HG03103 (cell line): ENCODE data around the gene FN1.

Experiments used
- ATAC-seq: cut with Tn5 transposase; IDR thresholded peaks from one replicate; pipeline ENCODE4 v1.9.1; 2021; ENCODE audit warnings: low read depth; ENCODE audit not compliant: unreplicated experiment

Gene FN1

GRCh38 chr2:215435870-215436704 lies at the start of gene FN1:
FN1 (minus strand) TSS chr2:215436068; CDS start chr2:215435802, 266 bp downstream.
- peak; percentile 84 for ATAC-seq

GRCh38 chr2:215485032-215485431 lies 49.2 kb upstream of the FN1 start:
- ATAC-seq, result no peak

- no peak for ATAC-seq
Observed at GRCh38 chr2:215484570-215484969, 48.7 kb upstream of the FN1 start.

GRCh38 chr2:215483431-215483830 lies 47.6 kb upstream of the FN1 start:
- no peak for ATAC-seq

GRCh38 chr2:215479536-215480240 lies 43.8 kb upstream of the FN1 start:
- ATAC-seq, result no peak

GRCh38 chr2:215479121-215479520 lies 43.3 kb upstream of the FN1 start:
- ATAC-seq, result no peak

- ATAC-seq, result no peak
Observed at GRCh38 chr2:215476424-215476823, 40.6 kb upstream of the FN1 start.

- no peak for ATAC-seq
Observed at GRCh38 chr2:215466097-215466909, 30.4 kb upstream of the FN1 start.

GRCh38 chr2:215465256-215465655 lies 29.4 kb upstream of the FN1 start:
- no peak for ATAC-seq

GRCh38 chr2:215461836-215462532 lies 26.1 kb upstream of the FN1 start:
- no peak for ATAC-seq

- no peak for ATAC-seq
Observed at GRCh38 chr2:215460682-215461382, 25.0 kb upstream of the FN1 start.

GRCh38 chr2:215455958-215456357 lies 20.1 kb upstream of the FN1 start:
- no peak for ATAC-seq

GRCh38 chr2:215454519-215455246 lies 18.8 kb upstream of the FN1 start:
- ATAC-seq, result peak; percentile 87

GRCh38 chr2:215452725-215453124 lies 16.9 kb upstream of the FN1 start:
- no peak for ATAC-seq

GRCh38 chr2:215451012-215451756 lies 15.3 kb upstream of the FN1 start:
- no peak for ATAC-seq

GRCh38 chr2:215450188-215451011 lies 14.5 kb upstream of the FN1 start:
- no peak for ATAC-seq

GRCh38 chr2:215447673-215448081 lies 11.8 kb upstream of the FN1 start:
- ATAC-seq, result no peak

GRCh38 chr2:215447056-215447455 lies 11.2 kb upstream of the FN1 start:
- no peak for ATAC-seq
